BLaER1 (cell line): ENCODE data around the gene CNTFR.

Experiments
- H3K27ac ChIP-seq: shearing (Covaris generic); formaldehyde crosslinking; 2 replicates; pipeline ENCODE4 v1.8.1; 2022
- H3K27me3 ChIP-seq: shearing (Covaris generic); formaldehyde crosslinking; 2 replicates; pipeline ENCODE4 v1.8.1; 2022
- H3K36me3 ChIP-seq: shearing (Covaris generic); formaldehyde crosslinking; 2 replicates; pipeline ENCODE4 v1.8.1; 2022
- H3K4me1 ChIP-seq: shearing (Covaris generic); formaldehyde crosslinking; 2 replicates; pipeline ENCODE4 v1.8.1; 2022
- H3K4me2 ChIP-seq: shearing (Covaris generic); formaldehyde crosslinking; 2 replicates; pipeline ENCODE4 v1.8.1; 2022
- H3K4me3 ChIP-seq: shearing (Covaris generic); formaldehyde crosslinking; 2 replicates; pipeline ENCODE4 v1.8.1; 2022
- H3K9ac ChIP-seq: shearing (Covaris generic); formaldehyde crosslinking; 2 replicates; pipeline ENCODE4 v1.8.1; 2022
- H3K9me3 ChIP-seq: shearing (Covaris generic); formaldehyde crosslinking; 2 replicates; pipeline ENCODE4 v1.8.1; 2022
- H4K20me1 ChIP-seq: shearing (Covaris generic); formaldehyde crosslinking; 2 replicates; pipeline ENCODE4 v1.8.1; 2022
- Cebpa-rat ChIP-seq: shearing (Covaris generic); IDR thresholded peaks from 2 replicates; pipeline ENCODE4 v1.8.1; 2022

The CNTFR gene

GRCh38 chr9:34502891-34503290, 86.6 kb downstream of the CNTFR start:
- Histone ChIP-seq H3K9me3 (no peaks in the 10 kb centered on the region), H3K27ac (no peak overlapping the region), H3K4me1 (no peaks in the 10 kb centered on the region), H3K36me3 (no peaks in the 10 kb centered on the region), H3K27me3 (no peaks in the 10 kb centered on the region), H3K4me2 (no peak overlapping the region), H3K4me3 (no peak overlapping the region), H3K9ac (no peak overlapping the region), H4K20me1 (no peaks in the 10 kb centered on the region)
- no peak for TF ChIP-seq Cebpa-rat

GRCh38 chr9:34502471-34502870, 87.1 kb downstream of the CNTFR start:
- H3K9me3 ChIP-seq, result no peaks in the 10 kb centered on the region
- H3K4me3 ChIP-seq, result no peak overlapping the region
- no peaks in the 10 kb centered on the region for H3K4me1 ChIP-seq
- no peaks in the 10 kb centered on the region for H3K27me3 ChIP-seq
- no peaks in the 10 kb centered on the region for H3K36me3 ChIP-seq
- TF ChIP-seq Cebpa-rat, result no peak
- no peak overlapping the region for H3K4me2 ChIP-seq
- no peak overlapping the region for H3K9ac ChIP-seq
- H4K20me1 ChIP-seq, result no peaks in the 10 kb centered on the region
- no peak overlapping the region for H3K27ac ChIP-seq

GRCh38 chr9:34501889-34502425, 87.6 kb downstream of the CNTFR start:
- H3K27ac ChIP-seq, result no peak overlapping the region

More at GRCh38 chr9:34501889-34502425, 87.6 kb downstream of the CNTFR start:
- TF ChIP-seq Cebpa-rat, result no peak
- Histone ChIP-seq H3K27me3 (no peaks in the 10 kb centered on the region), H3K4me1 (no peaks in the 10 kb centered on the region), H3K9me3 (no peaks in the 10 kb centered on the region), H3K9ac (no peak overlapping the region), H3K4me2 (no peak overlapping the region), H3K36me3 (no peaks in the 10 kb centered on the region), H3K4me3 (no peak overlapping the region), H4K20me1 (no peaks in the 10 kb centered on the region)
